ENCODE data around the gene MLH3.

- TF ChIP-seq CTCF (IDR thresholded peaks at IDR 0.05 in 4 of 5, conservative IDR thresholded peaks at IDR 0.05 in 1 of 5), result no peak
- TF ChIP-seq POLR2A (IDR thresholded peaks at IDR 0.05), result no peak
Measured at GRCh38 chr14:75015496-75015895, 35.8 kb downstream of the MLH3 start.
